K562 (cell line): Measurements from ENCODE around the gene ERN1.

ENCODE experiments used
- CREB1 ChIP-seq, 2 experiments: sonication (generic) in 1 of 2; formaldehyde crosslinking in 1 of 2; IDR thresholded peaks; 2 replicates each; pipeline versions ENCODE4 v1.6.1 to v1.8.0; 2012 to 2022; ENCODE audit warnings: inconsistent platforms in 1 of 2, mild to moderate bottlenecking in 1 of 2, missing genetic modification reagents in 1 of 2, moderate library complexity in 1 of 2
- CTCF ChIP-seq, 3 experiments: IDR thresholded peaks in 2 of 3; conservative IDR thresholded peaks in 1 of 3; 2 replicates each; pipeline ENCODE4 v1.5.1; 2011 to 2012; ENCODE audit warnings: low read length in 3 of 3, mild to moderate bottlenecking in 3 of 3, control low read depth in 2 of 3, improper control_type of control experiment in 1 of 3, inconsistent platforms in 1 of 3, low read depth in 1 of 3, mixed read lengths in 1 of 3, moderate library complexity in 1 of 3; ENCODE audit not compliant: insufficient read depth in 2 of 3
- FOXJ3 ChIP-seq: sonication (generic); formaldehyde crosslinking; IDR thresholded peaks from 2 replicates; pipeline ENCODE4 v1.4.0; 2020; ENCODE audit warnings: mild to moderate bottlenecking, missing genetic modification reagents
- RCOR1 ChIP-seq, 2 experiments: IDR thresholded peaks; 2 replicates each; pipeline ENCODE4 v1.6.1; 2012; ENCODE audit warnings: low read depth in 2 of 2, low read length in 2 of 2, borderline replicate concordance in 1 of 2, improper control_type of control experiment in 1 of 2
- SMC3 ChIP-seq: conservative IDR thresholded peaks from 2 replicates; pipeline ENCODE4 v1.6.1; 2011; ENCODE audit warnings: low read depth, low read length, improper control_type of control experiment; ENCODE audit not compliant: insufficient read depth
- ZNF121 ChIP-seq: sonication (generic); formaldehyde crosslinking; conservative IDR thresholded peaks from 2 replicates; pipeline ENCODE4 v1.8.0; 2022; ENCODE audit warnings: missing genetic modification reagents

GRCh38 chr17:64172510-64172909, 42.6 kb upstream of the ERN1 start:
- TF ChIP-seq ZNF121 (CRISPR knock-in tag) (no peak), CTCF (IDR thresholded peaks at IDR 0.05 in 2 of 3, conservative IDR thresholded peaks at IDR 0.05 in 1 of 3; ENCODE audit: insufficient read depth in 2 of 3, low read depth in 1 of 3, low read length in 3 of 3) (peak in 2 of 3 experiments; percentile 17 to 25; a peak in 2 of 6 replicates), RCOR1 (IDR thresholded peaks at IDR 0.05; ENCODE audit: borderline replicate concordance in 1 of 2, low read depth in 2 of 2, low read length in 2 of 2) (no peak), SMC3 (no peak), FOXJ3 (no peak), CREB1 (IDR thresholded peaks at IDR 0.05) (no peak), CREB1 (CRISPR knock-in tag; IDR thresholded peaks at IDR 0.05) (no peak)
